ENCODE results near the gene SUPT6H.

The SUPT6H gene

DNA sequence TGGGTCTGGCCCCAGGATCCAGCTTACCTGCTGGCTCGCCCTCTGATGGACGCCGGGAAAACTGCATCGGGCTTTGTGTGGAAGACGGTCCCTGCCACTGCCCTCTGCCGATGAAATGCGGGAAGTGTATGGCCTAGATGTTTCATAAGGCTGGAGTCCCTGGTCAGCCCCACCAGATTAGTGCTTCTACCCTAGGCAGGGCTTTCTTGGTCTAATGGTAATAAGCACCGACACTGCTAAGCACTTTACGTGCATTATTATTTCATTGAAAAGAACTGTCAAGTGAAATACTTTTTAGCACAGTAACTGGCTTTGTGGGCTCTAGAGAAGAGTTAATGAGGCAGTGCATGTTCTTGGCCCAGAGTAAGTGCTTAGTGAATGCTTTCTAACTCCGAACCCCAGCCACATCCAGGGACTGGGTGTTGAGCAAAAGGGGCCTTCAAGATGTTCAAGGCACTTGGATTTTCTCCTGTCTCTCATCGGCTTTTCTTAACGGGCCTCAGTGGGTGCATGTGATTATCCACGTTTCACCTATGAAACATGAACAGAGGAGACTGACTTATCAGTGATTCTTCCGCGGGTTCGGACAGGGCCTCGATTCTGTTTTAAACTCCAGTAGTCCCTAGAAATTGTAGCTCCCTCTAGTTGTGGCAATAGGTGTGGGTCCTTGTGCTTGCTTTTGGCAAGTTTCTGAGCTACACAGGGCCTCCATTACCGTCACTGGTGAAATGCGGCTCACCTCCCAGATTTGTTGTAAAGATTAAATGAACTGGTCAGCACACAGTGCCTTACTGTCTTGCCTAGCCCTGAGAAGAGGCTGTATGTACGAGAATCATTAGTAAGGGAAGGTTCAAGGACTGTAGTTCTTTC lies 88.4 kb downstream of the SUPT6H start:
- DNase-seq (ENCODE audit: low read depth) = peak; percentile 94

DNA sequence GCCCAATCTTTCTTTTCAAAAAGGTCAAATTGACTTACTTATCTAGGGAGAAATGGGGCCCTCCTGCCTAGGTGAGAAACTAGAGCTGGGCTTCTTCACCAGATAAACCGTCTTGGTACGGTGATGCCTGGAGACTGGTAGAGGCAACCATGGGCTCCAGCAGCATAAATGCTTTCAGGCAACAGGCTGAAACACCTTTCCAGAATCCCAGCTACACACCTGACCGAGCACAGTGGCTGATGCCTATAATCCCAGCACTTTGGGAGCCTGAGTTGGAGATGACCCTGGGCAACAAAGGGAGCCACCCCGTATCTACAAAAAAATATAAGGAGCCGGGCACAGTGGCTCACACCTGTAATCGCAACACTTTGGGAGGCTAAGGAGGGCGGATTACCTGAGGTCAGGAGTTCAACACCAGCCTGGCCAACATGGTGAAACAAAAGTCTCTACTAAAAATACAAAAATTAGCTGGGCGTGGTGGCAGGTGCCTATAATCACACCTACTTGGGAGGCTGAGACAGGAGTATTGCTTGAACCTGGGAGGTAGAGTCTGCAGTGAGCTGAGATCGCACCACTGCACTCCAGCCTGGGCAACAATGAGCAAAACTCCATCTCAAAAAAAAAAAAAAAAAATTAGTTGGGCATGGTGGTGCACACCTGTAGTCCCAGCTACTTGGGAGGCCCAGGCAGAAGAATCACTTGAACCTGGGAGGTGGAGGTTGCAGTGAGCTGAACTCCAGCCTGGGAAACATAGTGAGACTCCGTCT lies 89.8 kb downstream of the SUPT6H start:
- no peak for DNase-seq (ENCODE audit: low read depth)
